NCI-H1417 (cell line): Measurements from ENCODE around the gene TAL2.

ENCODE experiments used
- DNase-seq, 3 experiments: peaks; one replicate each; lab custom pipeline; 2025; lab: John Stamatoyannopoulos, UW

The TAL2 gene

DNA sequence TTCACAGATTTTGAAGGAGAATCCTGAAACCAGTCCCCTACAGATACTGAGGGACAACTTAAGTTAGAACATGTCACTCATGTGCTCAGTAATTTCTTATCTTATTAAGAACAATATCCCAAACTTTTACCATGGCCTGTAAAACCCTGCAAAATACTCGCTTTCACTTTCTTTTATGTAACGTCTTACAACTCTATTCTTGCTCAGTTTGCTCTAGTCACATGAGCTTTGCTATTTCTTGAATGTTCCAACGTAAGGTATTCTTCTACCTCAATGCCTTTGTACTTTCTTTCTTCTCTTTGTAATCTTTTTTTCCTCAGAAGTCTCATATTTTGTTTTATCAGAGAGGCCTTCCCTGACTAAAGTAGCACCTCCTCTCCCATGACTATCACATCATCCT is 46.1 kb downstream of the TAL2 start:
- no peak for DNase-seq

DNA sequence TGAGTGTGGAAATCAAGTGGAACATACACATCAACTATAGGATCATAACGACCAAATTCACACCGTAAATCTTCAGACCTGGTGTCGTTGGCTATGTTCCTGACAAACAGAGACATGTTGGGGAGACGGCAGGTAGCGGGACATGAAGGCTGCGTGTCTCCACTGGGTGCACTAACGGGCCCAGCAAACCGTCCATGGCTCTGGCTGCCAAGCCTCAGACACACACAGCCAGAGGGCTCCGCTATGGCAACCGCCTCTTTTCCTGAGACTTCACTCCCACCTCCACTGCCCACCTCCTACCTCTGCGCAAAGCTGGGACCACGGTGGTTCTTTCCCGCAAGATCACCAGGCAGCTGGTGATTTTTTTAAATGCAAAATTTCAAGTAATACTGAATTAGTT is 48.4 kb downstream of the TAL2 start:
- no peak for DNase-seq

DNA sequence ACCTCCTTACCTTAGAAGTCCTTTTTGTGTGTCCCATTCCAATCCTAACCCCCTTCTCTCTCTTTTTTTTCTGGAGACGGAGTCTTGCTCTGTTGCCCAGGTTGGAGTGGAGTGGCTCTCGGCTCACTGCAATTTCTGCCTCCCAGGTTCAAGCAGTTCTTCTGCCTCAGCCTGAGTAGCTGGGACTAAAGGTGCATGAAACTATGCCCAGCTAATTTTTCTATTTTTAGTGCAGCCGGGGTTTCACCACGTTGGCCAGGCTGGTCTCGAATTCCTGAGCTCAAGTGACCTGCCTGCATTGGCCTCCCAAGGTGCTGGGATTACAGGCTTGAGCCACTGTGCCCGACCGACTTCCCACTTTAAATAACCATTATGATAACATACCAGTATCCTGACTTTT is 49.6 kb downstream of the TAL2 start:
- DNase-seq, result no peak

DNA sequence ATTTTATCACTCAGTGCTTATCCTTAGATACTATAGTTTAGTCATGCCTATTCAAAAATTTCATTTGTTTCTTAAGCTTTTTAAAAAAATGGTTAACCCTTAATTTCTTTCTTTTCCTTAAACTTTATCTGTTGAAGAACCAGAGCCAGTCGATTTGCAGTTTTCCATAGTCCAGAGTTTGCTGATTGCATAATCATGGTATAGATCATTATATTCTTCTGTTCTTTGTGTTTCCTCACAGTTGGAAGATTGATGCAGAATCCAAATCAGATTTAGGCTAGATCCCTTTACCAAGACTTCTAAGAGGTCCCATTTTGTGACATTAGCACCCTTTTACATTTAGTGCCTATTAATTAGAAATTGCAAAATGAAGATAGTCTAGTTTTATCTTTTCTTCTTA is 50.0 kb downstream of the TAL2 start:
- DNase-seq, result no peak
